Caco-2 (cell line): Measurements from ENCODE around the gene SLC34A3. TPM values are rescaled to one million over a fixed set of nuclear protein-coding genes. Genes with fewer than 3 reads are reported as not detected.

Experiments
- BruUV-seq: library from RNA; stranded (reverse); fragments of 400-500 nt; replicated peaks from 2 replicates; lab custom pipeline; 2021; lab: Mats Ljungman, UMichigan
- CTCF ChIA-PET: fragments of 300-600 bp; sonication (Branson Sonifier 250); formaldehyde crosslinking; loops from one replicate; lab custom pipeline; 2022; ENCODE audit warnings: antibody characterized with exemption; lab: Charles Lee
- POLR2A ChIA-PET: fragments of 300-600 bp; sonication (Branson Sonifier 250); formaldehyde crosslinking; loops from one replicate; lab custom pipeline; 2022; ENCODE audit warnings: antibody characterized with exemption; lab: Charles Lee
- DNase-seq, 2 experiments: peaks; one replicate each; pipeline versions ENCODE4 v3.0.0 to v3.0.0-alpha.2; 2020 to 2022
- H3K27me3 ChIP-seq: replicated peaks from 2 replicates; pipeline ENCODE4 v1.6.0; 2011; ENCODE audit warnings: low read length; ENCODE audit not compliant: control insufficient read depth, insufficient read depth
- H3K36me3 ChIP-seq: 2 replicates; pipeline ENCODE4 v1.5.1; 2011; ENCODE audit warnings: low read length; ENCODE audit not compliant: control insufficient read depth, insufficient read depth
- H3K4me1 ChIP-seq: fragments of 250-450 bp; sonication (Bioruptor Pico); 2 replicates; pipeline ENCODE4 v1.5.1; 2020; ENCODE audit warnings: mild to moderate bottlenecking
- H3K4me3 ChIP-seq: 2 replicates; pipeline ENCODE4 v1.5.1; 2011; ENCODE audit warnings: low read depth, mild to moderate bottlenecking, control low read depth, low read length
- H3K9me3 ChIP-seq: fragments of 250-450 bp; sonication (Bioruptor Pico); 2 replicates; pipeline ENCODE4 v1.5.1; 2020; ENCODE audit warnings: mild to moderate bottlenecking, moderate library complexity
- H3K27ac Mint-ChIP-seq: one replicate; pipeline ENCODE4 v1.8.0; 2022; ENCODE audit warnings: mixed read lengths; ENCODE audit not compliant: unreplicated experiment
- H3K27me3 Mint-ChIP-seq: one replicate; pipeline ENCODE4 v1.8.0; 2022; ENCODE audit warnings: mixed read lengths; ENCODE audit not compliant: insufficient read depth, unreplicated experiment
- H3K36me3 Mint-ChIP-seq: one replicate; pipeline ENCODE4 v1.8.0; 2022; ENCODE audit warnings: mild to moderate bottlenecking, mixed read lengths; ENCODE audit not compliant: insufficient read depth, unreplicated experiment
- H3K4me1 Mint-ChIP-seq: one replicate; pipeline ENCODE4 v1.8.0; 2022; ENCODE audit warnings: low read depth, mixed read lengths; ENCODE audit not compliant: unreplicated experiment
- H3K4me3 Mint-ChIP-seq: one replicate; pipeline ENCODE4 v1.8.0; 2022; ENCODE audit warnings: mild to moderate bottlenecking, moderate library complexity, mixed read lengths; ENCODE audit not compliant: unreplicated experiment
- H3K9me3 Mint-ChIP-seq: one replicate; pipeline ENCODE4 v1.8.0; 2022; ENCODE audit warnings: mixed read lengths; ENCODE audit not compliant: unreplicated experiment
- intact Hi-C: fragments of 100-400 bp; cut with micrococcal nuclease; formaldehyde crosslinking; loops from one replicate; pipeline ENCODE4 v1.10.0; 2022; ENCODE audit not compliant: unreplicated experiment
- total RNA-seq: library from RNA; stranded (reverse); gene quantifications from 2 replicates; pipeline ENCODE4 v1.2.3, GENCODE V29; 2022
- TF ChIP-seq, protein P1 (sequence below), 2 experiments: fragments of 200-600 bp in 1 of 2; IDR thresholded peaks; 1 replicate in 1 of 2; 2 replicates in 1 of 2; pipeline versions ENCODE4 v1.5.1 to v1.8.0; 2011 to 2022; ENCODE audit warnings: antibody characterized with exemption in 1 of 2, control low read depth in 1 of 2, inconsistent platforms in 1 of 2, low read depth in 1 of 2, low read length in 1 of 2, mild to moderate bottlenecking in 1 of 2, moderate library complexity in 1 of 2; ENCODE audit not compliant: insufficient read depth in 1 of 2, severe bottlenecking in 1 of 2, unreplicated experiment in 1 of 2

SLC34A3 gene
- total RNA-seq, 1 experiment from 2014 or later = not detected

- H3K27me3 ChIP-seq = no peaks in the 10 kb centered on the region
- no TSS peak for BruUV-seq
- no peak overlapping the region for H3K4me3 ChIP-seq
- no peak for DNase-seq
- H3K4me3 Mint-ChIP-seq = peak overlapping the region; percentile 98
- H3K27ac Mint-ChIP-seq = no peak overlapping the region
- TF ChIP-seq, protein P1, sequence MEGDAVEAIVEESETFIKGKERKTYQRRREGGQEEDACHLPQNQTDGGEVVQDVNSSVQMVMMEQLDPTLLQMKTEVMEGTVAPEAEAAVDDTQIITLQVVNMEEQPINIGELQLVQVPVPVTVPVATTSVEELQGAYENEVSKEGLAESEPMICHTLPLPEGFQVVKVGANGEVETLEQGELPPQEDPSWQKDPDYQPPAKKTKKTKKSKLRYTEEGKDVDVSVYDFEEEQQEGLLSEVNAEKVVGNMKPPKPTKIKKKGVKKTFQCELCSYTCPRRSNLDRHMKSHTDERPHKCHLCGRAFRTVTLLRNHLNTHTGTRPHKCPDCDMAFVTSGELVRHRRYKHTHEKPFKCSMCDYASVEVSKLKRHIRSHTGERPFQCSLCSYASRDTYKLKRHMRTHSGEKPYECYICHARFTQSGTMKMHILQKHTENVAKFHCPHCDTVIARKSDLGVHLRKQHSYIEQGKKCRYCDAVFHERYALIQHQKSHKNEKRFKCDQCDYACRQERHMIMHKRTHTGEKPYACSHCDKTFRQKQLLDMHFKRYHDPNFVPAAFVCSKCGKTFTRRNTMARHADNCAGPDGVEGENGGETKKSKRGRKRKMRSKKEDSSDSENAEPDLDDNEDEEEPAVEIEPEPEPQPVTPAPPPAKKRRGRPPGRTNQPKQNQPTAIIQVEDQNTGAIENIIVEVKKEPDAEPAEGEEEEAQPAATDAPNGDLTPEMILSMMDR (IDR thresholded peaks at IDR 0.05; ENCODE audit: insufficient read depth in 1 of 2, low read depth in 1 of 2, low read length in 1 of 2, severe bottlenecking in 1 of 2, unreplicated experiment in 1 of 2) = no peak
- peaks cover 20% of the 10 kb centered on the region for H3K4me1 Mint-ChIP-seq
- peaks cover 5% of the 10 kb centered on the region for H3K36me3 ChIP-seq
- no peaks in the 10 kb centered on the region for H3K9me3 ChIP-seq
- H3K9me3 Mint-ChIP-seq = no peaks in the 10 kb centered on the region
- ChIA-PET POLR2A (no interaction called here), CTCF (no interaction called here)
- H3K36me3 Mint-ChIP-seq = peaks cover 56% of the 10 kb centered on the region
- H3K4me1 ChIP-seq = peaks cover 16% of the 10 kb centered on the region
- intact Hi-C loops = no loop called here
- no peaks in the 10 kb centered on the region for H3K27me3 Mint-ChIP-seq
Measured at GRCh38 chr9:137186385-137186784, 44.3 kb upstream of the SLC34A3 start.

GRCh38 chr9:137187386-137187785, 43.3 kb upstream of the SLC34A3 start:
- Mint-ChIP-seq H3K4me1 (peaks cover 20% of the 10 kb centered on the region), H3K27me3 (no peaks in the 10 kb centered on the region), H3K27ac (peak overlapping the region; percentile 93), H3K36me3 (peaks cover 53% of the 10 kb centered on the region), H3K4me3 (peak overlapping the region; percentile 98), H3K9me3 (no peaks in the 10 kb centered on the region)
- BruUV-seq = no TSS peak
- Histone ChIP-seq H3K4me1 (peaks cover 16% of the 10 kb centered on the region), H3K27me3 (no peaks in the 10 kb centered on the region), H3K4me3 (peak overlapping the region; percentile 96), H3K9me3 (no peaks in the 10 kb centered on the region), H3K36me3 (peaks cover 5% of the 10 kb centered on the region)
- intact Hi-C loops = no loop called here
- ChIA-PET POLR2A (interaction anchor here (0.5 to 0.7 kb wide), 2 partner anchors 141 kb away, joined by 3 to 4 read pairs; no protein-coding TSS in a partner anchor), CTCF (interaction anchor here (1.0 kb wide), 1 partner anchor 40 kb away, joined by 3 read pairs; the partner anchor contains the start of gene RNF224)
- no peak for DNase-seq
- TF ChIP-seq, protein P1 (IDR thresholded peaks at IDR 0.05; ENCODE audit: insufficient read depth in 1 of 2, low read depth in 1 of 2, low read length in 1 of 2, severe bottlenecking in 1 of 2, unreplicated experiment in 1 of 2) = no peak

GRCh38 chr9:137188086-137188489, 42.6 kb upstream of the SLC34A3 start:
- peaks cover 20% of the 10 kb centered on the region for H3K4me1 Mint-ChIP-seq
- DNase-seq = no peak
- ChIA-PET CTCF (interaction anchor here (0.5 to 3.0 kb wide), 11 partner anchors 10 to 124 kb away, joined by 3 to 22 read pairs (median 9); partner anchors contain the start of genes LRRC26, RNF224, SAPCD2 and TPRN), POLR2A (interaction anchor here (0.5 to 1.8 kb wide), 7 partner anchors 12 to 459 kb away, joined by 3 to 21 read pairs (median 4); partner anchors contain the start of genes RNF208, SAPCD2 and TPRN)
- BruUV-seq = TSS peak; percentile 67
- peak overlapping the region; percentile 93 for H3K27ac Mint-ChIP-seq
- Histone ChIP-seq H3K4me3 (peak overlapping the region; percentile 96), H3K4me1 (peaks cover 16% of the 10 kb centered on the region), H3K27me3 (no peaks in the 10 kb centered on the region), H3K36me3 (peaks cover 5% of the 10 kb centered on the region), H3K9me3 (no peaks in the 10 kb centered on the region)
- H3K27me3 Mint-ChIP-seq = no peaks in the 10 kb centered on the region
- intact Hi-C loops = loop anchor here (1.0 to 2.0 kb wide), 2 partner anchors 38 to 39 kb away; partner anchors contain the start of gene RNF224
- H3K9me3 Mint-ChIP-seq = no peaks in the 10 kb centered on the region
- TF ChIP-seq, protein P1 (IDR thresholded peaks at IDR 0.05; ENCODE audit: insufficient read depth in 1 of 2, low read depth in 1 of 2, low read length in 1 of 2, severe bottlenecking in 1 of 2, unreplicated experiment in 1 of 2) = no peak
- H3K36me3 Mint-ChIP-seq = peaks cover 49% of the 10 kb centered on the region
- peak overlapping the region; percentile 98 for H3K4me3 Mint-ChIP-seq
